Right kidney (tissue), 1 donor: Measurements from ENCODE around the gene ERP27.

Experiments
- DNase-seq: peaks from one replicate; pipeline ENCODE4 v3.0.0-alpha.2; 2016

The ERP27 gene

GRCh38 chr12:14959916-14960496 lies 21.7 kb upstream of the ERP27 start:
- no peak for DNase-seq

GRCh38 chr12:14959463-14959862 lies 21.1 kb upstream of the ERP27 start:
- DNase-seq, result no peak

DNA sequence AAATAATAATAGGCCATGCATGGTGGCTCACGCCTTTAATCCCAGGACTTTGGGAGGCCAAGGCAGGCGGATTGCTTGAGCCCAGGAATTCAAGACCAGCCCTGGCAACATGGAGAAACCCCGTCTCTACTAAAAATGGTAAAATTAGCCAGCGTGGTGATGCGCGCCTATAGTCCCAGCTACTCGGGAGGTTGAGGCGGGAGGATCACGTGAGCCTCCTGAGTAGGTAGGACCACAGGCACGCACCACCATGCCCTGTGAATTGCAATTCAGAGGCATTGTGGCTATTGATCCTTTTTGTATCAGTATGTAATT lies 20.7 kb upstream of the ERP27 start:
- DNase-seq, result no peak

GRCh38 chr12:14958361-14959125 lies 20.2 kb upstream of the ERP27 start:
- no peak for DNase-seq

- no peak for DNase-seq
Measured at GRCh38 chr12:14957551-14958168, 19.3 kb upstream of the ERP27 start.

DNA sequence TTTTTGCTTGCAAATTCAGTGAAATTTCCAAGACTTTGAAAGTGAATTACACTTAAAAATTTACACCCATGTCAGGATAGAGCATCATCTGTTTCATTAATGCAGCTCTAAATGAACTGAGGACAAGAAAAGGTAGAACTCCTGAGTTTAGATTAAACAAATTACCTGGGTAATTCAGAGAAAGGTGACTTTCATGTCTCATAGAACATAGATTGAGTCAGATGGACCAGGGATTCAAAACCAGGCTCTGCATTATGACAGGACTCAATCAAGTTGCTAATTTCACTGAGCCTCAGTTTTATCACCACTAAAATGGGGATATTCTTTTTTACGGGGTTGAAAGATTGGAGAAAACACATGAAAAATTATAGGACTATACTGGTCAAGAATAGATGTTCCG lies 18.6 kb upstream of the ERP27 start:
- DNase-seq, result no peak

DNA sequence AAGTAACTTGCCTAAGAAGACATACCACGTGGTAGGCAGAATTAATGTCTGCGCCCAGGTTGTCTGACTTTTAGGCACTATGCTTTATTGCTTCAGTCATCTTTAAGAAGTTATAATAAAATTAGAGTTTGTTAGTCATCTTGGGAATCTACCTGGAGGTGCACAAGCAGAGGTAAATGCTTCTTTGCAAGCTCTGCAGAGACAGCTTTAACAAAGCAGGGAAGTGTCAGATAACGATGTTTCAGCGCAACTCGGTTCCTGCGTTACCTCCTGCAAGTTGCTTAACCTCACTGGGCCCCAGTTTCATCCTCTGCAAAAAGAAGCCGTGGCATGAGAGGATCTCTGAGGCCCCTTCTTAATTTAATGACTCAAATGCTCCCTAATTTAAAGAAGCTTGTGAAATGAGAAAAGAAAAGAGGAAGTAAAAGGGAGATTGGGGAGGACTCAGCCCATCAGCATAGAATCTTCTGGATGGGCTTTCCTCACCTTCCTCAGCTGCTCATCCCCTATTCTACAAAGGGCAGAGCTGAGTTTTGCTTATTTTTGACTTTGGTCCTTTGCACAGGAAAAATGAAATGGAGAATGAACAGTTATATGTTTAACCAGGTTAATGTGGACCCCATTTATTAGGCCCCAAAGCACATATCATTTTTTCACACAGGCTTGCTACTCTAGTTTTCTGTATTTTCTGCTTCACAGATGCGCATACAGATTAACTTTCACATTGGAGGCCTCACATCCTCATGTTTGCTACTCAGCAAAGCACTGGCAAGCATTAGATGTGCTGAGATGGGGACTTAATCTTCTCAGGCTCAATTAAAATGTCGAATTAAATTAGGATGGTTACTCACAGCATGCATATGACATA lies 17.9 kb upstream of the ERP27 start:
- DNase-seq, result no peak

DNA sequence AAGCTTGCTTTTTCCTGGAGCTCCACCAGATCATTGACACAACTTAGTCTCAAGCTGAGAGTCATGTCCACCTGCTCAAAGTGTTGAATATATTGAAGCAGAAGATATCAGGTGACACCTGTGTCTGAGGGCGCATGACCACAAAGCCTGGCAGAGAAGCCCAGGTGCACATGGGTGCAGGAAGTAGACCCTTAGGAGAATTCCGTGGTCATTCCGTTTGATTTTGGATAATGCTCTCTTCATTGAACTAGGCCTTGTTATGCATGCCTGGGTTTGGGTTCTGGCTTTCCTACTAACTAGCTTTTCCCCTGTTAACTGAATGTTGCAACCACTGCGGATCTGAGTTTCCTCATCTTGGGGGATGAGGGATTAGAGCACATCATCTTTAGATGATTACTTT lies 15.9 kb upstream of the ERP27 start:
- no peak for DNase-seq

- DNase-seq, result no peak
Measured at GRCh38 chr12:14953752-14954151, 15.4 kb upstream of the ERP27 start.

DNA sequence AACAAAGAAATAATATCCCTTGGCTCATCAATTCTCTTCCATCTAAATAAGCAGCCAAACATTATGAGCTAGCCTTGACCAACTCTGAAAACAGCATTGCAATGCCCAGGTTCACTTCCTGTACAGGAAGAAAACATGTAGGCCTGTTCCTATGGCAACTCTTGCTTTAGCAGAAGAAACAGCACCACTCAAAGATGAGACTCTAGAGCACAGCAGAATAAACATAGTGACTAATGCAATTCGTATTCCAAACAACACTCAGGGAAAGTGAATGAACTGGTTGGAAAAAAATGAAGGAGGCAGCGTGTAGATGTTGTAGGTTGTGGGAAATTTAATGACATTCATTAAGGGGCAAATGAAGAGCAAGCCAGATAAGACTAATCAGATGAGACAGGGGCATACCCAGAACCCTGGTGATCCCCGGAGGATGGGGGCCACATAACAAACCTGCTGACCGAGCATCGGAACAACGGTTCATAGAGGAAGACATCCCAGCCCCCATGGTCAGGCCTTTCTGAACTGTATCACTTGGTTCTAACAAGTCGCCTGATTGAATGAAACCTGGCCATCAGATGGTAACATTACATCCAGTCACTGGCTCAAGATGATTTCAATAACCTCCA lies 14.1 kb upstream of the ERP27 start:
- no peak for DNase-seq

DNA sequence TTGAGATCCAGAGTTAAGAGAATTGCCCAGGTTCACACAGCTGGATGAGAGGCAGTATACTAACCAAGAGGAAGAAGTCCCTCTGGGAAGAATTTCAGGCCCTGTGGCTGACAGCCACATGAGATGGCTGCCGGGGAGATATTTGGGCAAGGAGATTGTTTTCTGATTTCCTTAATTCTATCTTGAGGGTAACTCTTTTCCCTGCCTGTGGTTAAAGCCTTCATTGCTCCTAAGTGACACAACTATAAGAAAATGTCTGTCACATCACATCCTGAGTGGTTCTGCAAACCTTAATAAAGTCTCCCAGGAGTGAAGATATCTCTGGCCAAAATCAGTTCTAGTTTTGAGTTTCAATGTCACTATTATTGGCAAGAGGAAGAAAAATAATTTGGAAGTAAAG lies 13.5 kb upstream of the ERP27 start:
- DNase-seq, result no peak

GRCh38 chr12:14950982-14951746 lies 12.8 kb upstream of the ERP27 start:
- no peak for DNase-seq

GRCh38 chr12:14950421-14950820 lies 12.1 kb upstream of the ERP27 start:
- DNase-seq, result no peak

DNA sequence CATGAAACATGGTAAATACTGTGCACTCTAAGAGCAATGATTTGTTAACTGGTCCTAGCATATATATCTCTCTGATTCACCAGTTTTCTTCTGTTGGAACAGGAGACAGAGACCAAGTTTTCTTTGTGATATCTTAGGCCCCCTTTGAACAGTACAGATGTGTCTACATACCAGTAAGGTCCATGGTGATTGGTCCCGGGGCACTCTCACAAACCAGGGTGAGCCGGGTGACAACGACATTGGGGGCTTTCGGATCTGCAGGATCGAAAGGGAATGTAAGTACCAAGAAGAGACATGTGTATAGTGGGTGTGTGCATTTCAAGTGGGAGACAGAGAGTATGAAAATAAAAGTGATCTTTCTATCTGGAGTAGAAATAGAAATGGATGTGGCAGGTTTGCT lies 11.3 kb upstream of the ERP27 start:
- DNase-seq, result no peak

GRCh38 chr12:14948672-14949071 lies 10.3 kb upstream of the ERP27 start:
- DNase-seq, result peak; percentile 57

DNA sequence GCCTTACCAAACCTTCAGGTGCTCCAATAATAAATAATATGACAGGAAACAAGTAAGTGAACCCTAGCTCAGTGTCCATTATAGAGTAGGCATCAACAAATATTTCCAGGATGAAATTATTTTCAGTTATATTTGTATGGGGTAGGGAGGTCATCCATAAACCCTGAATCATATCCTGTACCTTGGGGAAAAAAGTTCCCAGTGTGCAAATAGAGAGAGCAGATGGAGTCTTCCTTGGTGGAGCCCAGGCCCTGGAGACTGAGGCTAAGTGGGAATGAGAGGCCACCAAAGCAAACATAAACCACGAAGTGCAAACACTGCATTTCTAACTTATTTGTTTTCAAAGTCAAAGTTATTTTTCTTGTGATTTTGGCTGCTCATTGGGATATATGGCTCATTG lies 8.5 kb upstream of the ERP27 start:
- DNase-seq, result no peak

DNA sequence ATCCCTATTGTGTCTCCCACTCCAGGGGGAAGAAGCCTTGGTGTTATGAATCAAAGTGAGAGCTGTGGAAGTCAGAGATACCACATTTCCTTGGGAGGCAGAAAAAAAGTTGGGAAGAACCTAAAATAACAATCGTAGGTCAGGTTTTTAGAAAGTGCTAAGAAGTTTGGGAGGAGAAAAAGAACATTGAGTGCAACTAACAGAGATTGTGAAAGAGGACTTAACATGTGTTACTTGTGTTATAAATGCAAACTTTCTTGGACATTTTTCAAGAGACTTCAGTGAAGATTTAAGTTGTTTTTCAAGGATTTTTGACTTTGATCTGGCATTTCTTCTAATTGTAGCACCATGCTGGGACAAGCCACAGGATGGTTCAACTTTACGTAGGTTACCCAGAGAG lies 7.8 kb upstream of the ERP27 start:
- DNase-seq, result no peak

- DNase-seq, result no peak
Measured at GRCh38 chr12:14942196-14942931, 4.0 kb upstream of the ERP27 start.

GRCh38 chr12:14941369-14941768 lies 3.0 kb upstream of the ERP27 start:
- no peak for DNase-seq

DNA sequence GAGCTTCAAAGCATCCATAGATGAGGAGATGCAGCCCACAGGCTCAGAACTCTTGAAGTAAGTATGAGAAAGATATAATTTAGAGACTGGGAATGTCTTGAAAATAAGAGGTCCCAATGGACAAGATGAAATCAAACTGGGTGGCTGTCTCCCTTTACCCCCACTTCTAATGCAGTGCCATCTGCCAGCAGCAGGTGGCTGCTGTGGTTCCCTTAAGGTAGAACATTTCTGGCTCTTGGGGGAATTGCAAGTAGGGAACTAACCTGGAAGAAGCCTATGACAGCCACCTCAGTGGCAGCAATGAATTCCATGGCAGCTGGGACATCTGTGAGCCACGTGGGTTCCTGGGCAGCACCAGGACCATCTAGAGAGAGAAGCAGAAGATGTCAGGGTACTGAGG lies 648 bp downstream of the ERP27 start:
- DNase-seq, result no peak

DNA sequence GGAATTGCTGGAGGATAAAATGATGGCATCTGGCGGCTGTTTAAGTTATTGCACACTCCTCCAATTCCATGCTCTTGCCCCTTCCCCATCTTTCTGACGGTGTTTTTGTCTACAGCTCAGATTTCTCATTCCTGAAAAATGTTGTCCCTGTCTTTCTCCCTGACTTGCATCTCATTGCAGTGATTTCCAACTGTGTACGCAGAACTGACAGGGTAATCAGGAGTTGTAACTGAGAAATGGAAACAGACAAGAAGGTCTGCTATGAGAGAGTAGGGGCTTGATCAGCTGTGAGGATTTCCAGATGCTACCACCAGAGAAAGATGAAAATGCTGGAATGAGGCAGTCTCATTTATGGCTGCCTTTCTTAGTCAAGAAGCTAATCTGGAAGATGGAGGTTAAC lies 1.3 kb downstream of the ERP27 start:
- no peak for DNase-seq
